ENCODE measurements around the gene NR2F1.

DNA sequence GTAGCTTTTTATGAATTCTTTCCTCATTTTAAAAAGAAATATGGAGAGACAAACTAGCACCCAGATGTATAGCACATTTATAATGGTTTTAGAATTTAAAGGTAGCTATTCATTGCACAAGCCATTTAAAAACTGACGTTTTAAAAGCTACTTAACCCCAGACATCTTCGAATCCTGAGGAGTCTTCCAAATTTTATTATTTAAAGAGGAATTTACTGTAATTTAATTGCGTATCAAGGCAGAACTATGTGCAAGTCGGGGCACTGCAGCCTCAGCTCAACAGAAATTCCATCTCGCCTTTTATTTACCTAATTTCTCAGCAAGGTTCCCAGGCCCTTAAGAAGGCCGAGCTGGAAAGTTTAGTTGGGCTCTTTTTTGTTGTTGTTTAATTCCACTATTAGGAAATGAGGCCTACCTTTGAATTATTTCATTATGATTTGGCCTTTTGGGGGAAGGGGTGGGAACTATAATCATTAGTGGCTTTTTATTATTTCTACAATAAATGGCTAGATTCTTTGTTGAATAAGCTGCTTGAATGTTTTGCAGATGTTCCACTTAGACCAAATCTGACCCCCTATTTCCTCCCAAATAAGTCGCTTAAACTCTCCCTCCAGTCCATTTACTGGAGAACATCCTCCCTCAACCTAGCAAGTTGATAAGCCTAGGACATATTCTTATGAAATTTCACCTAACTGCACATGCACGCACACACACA lies 20.2 kb downstream of the NR2F1 start:
- TF ChIP-seq, protein P1, sequence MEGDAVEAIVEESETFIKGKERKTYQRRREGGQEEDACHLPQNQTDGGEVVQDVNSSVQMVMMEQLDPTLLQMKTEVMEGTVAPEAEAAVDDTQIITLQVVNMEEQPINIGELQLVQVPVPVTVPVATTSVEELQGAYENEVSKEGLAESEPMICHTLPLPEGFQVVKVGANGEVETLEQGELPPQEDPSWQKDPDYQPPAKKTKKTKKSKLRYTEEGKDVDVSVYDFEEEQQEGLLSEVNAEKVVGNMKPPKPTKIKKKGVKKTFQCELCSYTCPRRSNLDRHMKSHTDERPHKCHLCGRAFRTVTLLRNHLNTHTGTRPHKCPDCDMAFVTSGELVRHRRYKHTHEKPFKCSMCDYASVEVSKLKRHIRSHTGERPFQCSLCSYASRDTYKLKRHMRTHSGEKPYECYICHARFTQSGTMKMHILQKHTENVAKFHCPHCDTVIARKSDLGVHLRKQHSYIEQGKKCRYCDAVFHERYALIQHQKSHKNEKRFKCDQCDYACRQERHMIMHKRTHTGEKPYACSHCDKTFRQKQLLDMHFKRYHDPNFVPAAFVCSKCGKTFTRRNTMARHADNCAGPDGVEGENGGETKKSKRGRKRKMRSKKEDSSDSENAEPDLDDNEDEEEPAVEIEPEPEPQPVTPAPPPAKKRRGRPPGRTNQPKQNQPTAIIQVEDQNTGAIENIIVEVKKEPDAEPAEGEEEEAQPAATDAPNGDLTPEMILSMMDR (conservative IDR thresholded peaks at IDR 0.05; ENCODE audit: low read length) = no peak
- no peak for TF ChIP-seq EZH2phosphoT487 (IDR thresholded peaks at IDR 0.05; ENCODE audit: borderline replicate concordance, low read depth, low read length)
